Measurements from ENCODE around the gene WDR13. TPM values are rescaled to one million over a fixed set of nuclear protein-coding genes. Genes with fewer than 3 reads are reported as not detected.
A peak's percentile ranks its signal among the peaks of the same experiment; 100 is the strongest.

Gene WDR13
- total RNA-seq, 1 donor from 2014 or later = 70.4 TPM

GRCh38 chrX:48591255-48591791 is 6.0 kb upstream of the WDR13 start:
- H3K9me3 Mint-ChIP-seq (ENCODE audit: unreplicated experiment) = no peaks in the 10 kb centered on the region
- no peaks in the 10 kb centered on the region for H3K27me3 Mint-ChIP-seq (ENCODE audit: unreplicated experiment)
- H3K27ac Mint-ChIP-seq (ENCODE audit: unreplicated experiment) = no peak overlapping the region
- DNase-seq = no peak
- no peaks in the 10 kb centered on the region for H3K4me1 Mint-ChIP-seq (ENCODE audit: low read depth, unreplicated experiment)
- no peak for TF ChIP-seq CTCF (IDR thresholded peaks at IDR 0.05; ENCODE audit: partially characterized antibody, unreplicated experiment)
- no peaks in the 10 kb centered on the region for H3K36me3 Mint-ChIP-seq (ENCODE audit: unreplicated experiment)
- no peak overlapping the region for H3K4me3 Mint-ChIP-seq (ENCODE audit: unreplicated experiment)

DNA sequence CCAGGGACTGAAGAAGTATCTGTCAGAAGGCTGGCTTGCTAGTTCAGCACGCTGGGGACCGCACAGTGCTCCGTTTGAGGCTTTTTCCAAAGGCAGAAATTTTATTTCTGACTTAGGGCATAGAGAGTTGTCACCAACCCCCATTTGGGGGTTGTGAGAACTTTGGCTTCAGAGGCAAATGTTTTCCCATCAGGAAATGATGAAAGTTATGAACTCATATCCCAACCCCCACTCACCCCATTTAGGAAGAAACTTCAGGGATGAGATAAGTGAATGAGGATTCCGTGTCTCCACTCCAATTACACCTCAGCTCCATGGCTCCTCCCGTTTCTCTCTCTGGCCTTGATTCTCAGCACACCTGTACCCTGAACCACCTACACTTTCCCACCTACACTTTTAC is 4.3 kb upstream of the WDR13 start:
- no peaks in the 10 kb centered on the region for H3K4me1 Mint-ChIP-seq (ENCODE audit: low read depth, unreplicated experiment)
- H3K36me3 Mint-ChIP-seq (ENCODE audit: unreplicated experiment) = no peaks in the 10 kb centered on the region
- DNase-seq = no peak
- peaks cover 6% of the 10 kb centered on the region for H3K9me3 Mint-ChIP-seq (ENCODE audit: unreplicated experiment)
- no peaks in the 10 kb centered on the region for H3K27me3 Mint-ChIP-seq (ENCODE audit: unreplicated experiment)
- no peak for TF ChIP-seq CTCF (IDR thresholded peaks at IDR 0.05; ENCODE audit: partially characterized antibody, unreplicated experiment)
- H3K4me3 Mint-ChIP-seq (ENCODE audit: unreplicated experiment) = no peak overlapping the region
- H3K27ac Mint-ChIP-seq (ENCODE audit: unreplicated experiment) = no peak overlapping the region

- H3K9me3 Mint-ChIP-seq (ENCODE audit: unreplicated experiment) = peaks cover 7% of the 10 kb centered on the region
Observed at GRCh38 chrX:48595929-48596328, 1.4 kb upstream of the WDR13 start.

DNA sequence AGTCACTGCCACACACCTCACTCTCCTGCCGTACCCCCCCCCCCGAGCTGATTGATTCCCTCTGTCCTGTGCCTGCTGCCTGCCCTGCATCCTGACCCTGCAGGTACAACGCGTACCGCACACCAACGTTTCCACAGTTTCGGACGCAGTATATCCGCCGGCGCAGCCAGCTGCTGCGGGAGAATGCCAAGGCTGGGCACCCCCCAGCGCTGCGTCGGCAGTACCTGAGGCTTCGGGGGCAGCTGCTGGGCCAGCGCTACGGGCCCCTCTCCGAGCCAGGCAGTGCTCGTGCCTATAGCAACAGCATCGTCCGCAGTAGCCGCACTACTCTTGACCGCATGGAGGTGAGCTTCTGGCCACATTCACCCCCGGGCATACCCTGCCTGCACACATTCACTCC is 1.3 kb downstream of the WDR13 start:
- peak overlapping the region; percentile 99 for H3K27ac Mint-ChIP-seq (ENCODE audit: unreplicated experiment)
- H3K27me3 Mint-ChIP-seq (ENCODE audit: unreplicated experiment) = peaks cover 3% of the 10 kb centered on the region
- H3K9me3 Mint-ChIP-seq (ENCODE audit: unreplicated experiment) = peaks cover 7% of the 10 kb centered on the region

More at GRCh38 chrX:48595929-48596328, 1.4 kb upstream of the WDR13 start:
- no peak for DNase-seq
- no peaks in the 10 kb centered on the region for H3K36me3 Mint-ChIP-seq (ENCODE audit: unreplicated experiment)
- no peaks in the 10 kb centered on the region for H3K4me1 Mint-ChIP-seq (ENCODE audit: low read depth, unreplicated experiment)
- H3K4me3 Mint-ChIP-seq (ENCODE audit: unreplicated experiment) = no peak overlapping the region
- TF ChIP-seq CTCF (IDR thresholded peaks at IDR 0.05; ENCODE audit: partially characterized antibody, unreplicated experiment) = no peak
- no peak overlapping the region for H3K27ac Mint-ChIP-seq (ENCODE audit: unreplicated experiment)
- peaks cover 2% of the 10 kb centered on the region for H3K27me3 Mint-ChIP-seq (ENCODE audit: unreplicated experiment)

More for the DNA sequence above, 1.3 kb downstream of the WDR13 start:
- Mint-ChIP-seq H3K4me1 (ENCODE audit: low read depth, unreplicated experiment) (no peaks in the 10 kb centered on the region), H3K36me3 (ENCODE audit: unreplicated experiment) (no peaks in the 10 kb centered on the region), H3K4me3 (ENCODE audit: unreplicated experiment) (peak overlapping the region; percentile 96)
- no peak for TF ChIP-seq CTCF (IDR thresholded peaks at IDR 0.05; ENCODE audit: partially characterized antibody, unreplicated experiment)
- no peak for DNase-seq
